ENCODE data around the gene C2CD4C.

DNA sequence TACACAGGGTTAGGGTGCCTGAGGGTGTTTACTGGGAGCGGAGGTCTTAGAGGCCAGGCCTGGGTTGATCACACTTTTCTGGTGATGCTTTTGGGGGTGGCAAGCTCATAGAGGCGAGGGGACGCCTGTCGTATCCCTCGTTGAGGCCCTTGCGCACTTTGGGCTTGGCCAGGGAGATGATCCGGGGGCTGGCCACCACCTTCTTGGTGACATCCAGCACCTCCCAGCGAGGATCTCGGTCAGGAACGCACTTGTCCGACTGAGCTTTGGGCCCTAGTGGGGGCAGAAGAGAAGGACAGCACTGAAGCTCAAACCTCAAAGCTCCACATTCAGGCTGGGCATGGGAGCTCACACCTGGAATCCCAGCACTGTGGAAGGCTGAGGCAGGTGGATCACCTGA, 46.8 kb downstream of the C2CD4C start:
- TF ChIP-seq, protein P1, sequence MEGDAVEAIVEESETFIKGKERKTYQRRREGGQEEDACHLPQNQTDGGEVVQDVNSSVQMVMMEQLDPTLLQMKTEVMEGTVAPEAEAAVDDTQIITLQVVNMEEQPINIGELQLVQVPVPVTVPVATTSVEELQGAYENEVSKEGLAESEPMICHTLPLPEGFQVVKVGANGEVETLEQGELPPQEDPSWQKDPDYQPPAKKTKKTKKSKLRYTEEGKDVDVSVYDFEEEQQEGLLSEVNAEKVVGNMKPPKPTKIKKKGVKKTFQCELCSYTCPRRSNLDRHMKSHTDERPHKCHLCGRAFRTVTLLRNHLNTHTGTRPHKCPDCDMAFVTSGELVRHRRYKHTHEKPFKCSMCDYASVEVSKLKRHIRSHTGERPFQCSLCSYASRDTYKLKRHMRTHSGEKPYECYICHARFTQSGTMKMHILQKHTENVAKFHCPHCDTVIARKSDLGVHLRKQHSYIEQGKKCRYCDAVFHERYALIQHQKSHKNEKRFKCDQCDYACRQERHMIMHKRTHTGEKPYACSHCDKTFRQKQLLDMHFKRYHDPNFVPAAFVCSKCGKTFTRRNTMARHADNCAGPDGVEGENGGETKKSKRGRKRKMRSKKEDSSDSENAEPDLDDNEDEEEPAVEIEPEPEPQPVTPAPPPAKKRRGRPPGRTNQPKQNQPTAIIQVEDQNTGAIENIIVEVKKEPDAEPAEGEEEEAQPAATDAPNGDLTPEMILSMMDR (IDR thresholded peaks at IDR 0.05; ENCODE audit: borderline replicate concordance, extremely low read depth, low read length, poor library complexity, severe bottlenecking), result no peak
- no peak for TF ChIP-seq EZH2 (IDR thresholded peaks at IDR 0.05; ENCODE audit: borderline replicate concordance, low read depth, low read length, severe bottlenecking)
